ENCODE data around the gene NSUN4. TPM values are rescaled to one million over a fixed set of nuclear protein-coding genes. Genes with fewer than 3 reads are reported as not detected.
A peak's percentile ranks its signal among the peaks of the same experiment; 100 is the strongest.

NSUN4 gene
- total and polyA plus RNA-seq, 2 of the 13 experiments (the other 11 are each of a cell fraction or from before 2014, with no cell fraction given): 21.5 to 23.5 TPM

DNA sequence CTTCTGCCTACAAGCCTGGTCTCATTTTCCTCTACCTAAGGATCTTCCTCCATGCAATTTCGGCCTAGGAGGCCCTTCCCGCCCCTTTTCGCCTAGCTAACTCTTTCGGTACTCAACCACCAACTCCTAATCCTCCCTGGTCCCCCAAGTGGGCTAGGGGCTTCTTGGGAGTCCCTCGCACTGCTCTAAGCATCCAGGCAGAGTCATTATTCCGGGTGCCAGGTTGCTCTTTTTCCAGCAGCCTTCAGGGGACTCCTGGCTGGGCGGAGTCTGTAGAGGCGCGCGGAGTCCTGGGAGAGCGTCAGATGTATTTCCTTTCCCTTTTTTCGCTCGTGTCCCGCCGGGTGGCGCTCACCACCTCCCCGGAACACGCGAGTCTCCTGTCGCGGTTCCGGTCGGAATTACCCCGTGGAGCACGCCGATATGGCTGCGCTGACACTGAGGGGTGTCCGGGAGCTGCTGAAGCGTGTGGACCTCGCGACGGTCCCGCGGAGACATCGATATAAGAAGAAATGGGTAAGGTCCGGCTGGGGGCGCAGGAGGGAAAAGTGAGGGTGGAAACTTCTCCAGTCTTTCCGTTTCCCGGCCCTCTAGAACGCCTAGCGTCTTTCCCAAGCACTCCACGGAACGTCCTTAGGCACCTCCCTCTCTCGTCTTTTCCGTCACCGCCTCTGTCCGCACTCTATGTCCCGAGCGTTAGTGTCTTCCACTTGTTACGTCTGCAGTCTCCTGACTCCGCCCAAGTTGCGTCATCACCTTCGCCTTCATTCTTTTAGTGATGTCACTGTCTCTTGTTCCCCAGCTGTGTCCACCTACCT is at the start of gene NSUN4 (continued):
- TF ChIP-seq, protein P1, sequence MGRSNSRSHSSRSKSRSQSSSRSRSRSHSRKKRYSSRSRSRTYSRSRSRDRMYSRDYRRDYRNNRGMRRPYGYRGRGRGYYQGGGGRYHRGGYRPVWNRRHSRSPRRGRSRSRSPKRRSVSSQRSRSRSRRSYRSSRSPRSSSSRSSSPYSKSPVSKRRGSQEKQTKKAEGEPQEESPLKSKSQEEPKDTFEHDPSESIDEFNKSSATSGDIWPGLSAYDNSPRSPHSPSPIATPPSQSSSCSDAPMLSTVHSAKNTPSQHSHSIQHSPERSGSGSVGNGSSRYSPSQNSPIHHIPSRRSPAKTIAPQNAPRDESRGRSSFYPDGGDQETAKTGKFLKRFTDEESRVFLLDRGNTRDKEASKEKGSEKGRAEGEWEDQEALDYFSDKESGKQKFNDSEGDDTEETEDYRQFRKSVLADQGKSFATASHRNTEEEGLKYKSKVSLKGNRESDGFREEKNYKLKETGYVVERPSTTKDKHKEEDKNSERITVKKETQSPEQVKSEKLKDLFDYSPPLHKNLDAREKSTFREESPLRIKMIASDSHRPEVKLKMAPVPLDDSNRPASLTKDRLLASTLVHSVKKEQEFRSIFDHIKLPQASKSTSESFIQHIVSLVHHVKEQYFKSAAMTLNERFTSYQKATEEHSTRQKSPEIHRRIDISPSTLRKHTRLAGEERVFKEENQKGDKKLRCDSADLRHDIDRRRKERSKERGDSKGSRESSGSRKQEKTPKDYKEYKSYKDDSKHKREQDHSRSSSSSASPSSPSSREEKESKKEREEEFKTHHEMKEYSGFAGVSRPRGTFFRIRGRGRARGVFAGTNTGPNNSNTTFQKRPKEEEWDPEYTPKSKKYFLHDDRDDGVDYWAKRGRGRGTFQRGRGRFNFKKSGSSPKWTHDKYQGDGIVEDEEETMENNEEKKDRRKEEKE (IDR thresholded peaks at IDR 0.05): no peak
- TF ChIP-seq NBN (conservative IDR thresholded peaks at IDR 0.05) (no peak), ZNF792 (CRISPR knock-in tag; IDR thresholded peaks at IDR 0.05) (peak; percentile 67; the same call in 1 of the 2 replicates), ZIK1 (CRISPR knock-in tag; IDR thresholded peaks at IDR 0.05; ENCODE audit: borderline replicate concordance, low read depth) (peak; percentile 70; the same call in 1 of the 2 replicates), EHMT2 (IDR thresholded peaks at IDR 0.05; ENCODE audit: borderline replicate concordance, low read depth, low read length) (no peak), GATA4 (IDR thresholded peaks at IDR 0.05; ENCODE audit: borderline replicate concordance, low read depth) (peak; percentile 46; the same call in 1 of the 2 replicates), BORCS8-MEF2B (CRISPR knock-in tag; IDR thresholded peaks at IDR 0.05) (no peak; the same call in 1 of the 2 replicates), MEIS2 (CRISPR knock-in tag; IDR thresholded peaks at IDR 0.05) (peak; percentile 83), PCBP1 (IDR thresholded peaks at IDR 0.05; ENCODE audit: borderline replicate concordance, low read depth, low read length) (0 out of 2 replicates have a peak, but pooled peaks have one; percentile 50), FOXO1 (CRISPR knock-in tag; IDR thresholded peaks at IDR 0.05) (peak; percentile 74), ZNF326 (CRISPR knock-in tag; IDR thresholded peaks at IDR 0.05; ENCODE audit: borderline replicate concordance) (no peak), FOXK2 (IDR thresholded peaks at IDR 0.05) (no peak), ETV5 (CRISPR knock-in tag; IDR thresholded peaks at IDR 0.05; ENCODE audit: borderline replicate concordance) (peak; percentile 92)
- TF ChIP-seq, protein P2, sequence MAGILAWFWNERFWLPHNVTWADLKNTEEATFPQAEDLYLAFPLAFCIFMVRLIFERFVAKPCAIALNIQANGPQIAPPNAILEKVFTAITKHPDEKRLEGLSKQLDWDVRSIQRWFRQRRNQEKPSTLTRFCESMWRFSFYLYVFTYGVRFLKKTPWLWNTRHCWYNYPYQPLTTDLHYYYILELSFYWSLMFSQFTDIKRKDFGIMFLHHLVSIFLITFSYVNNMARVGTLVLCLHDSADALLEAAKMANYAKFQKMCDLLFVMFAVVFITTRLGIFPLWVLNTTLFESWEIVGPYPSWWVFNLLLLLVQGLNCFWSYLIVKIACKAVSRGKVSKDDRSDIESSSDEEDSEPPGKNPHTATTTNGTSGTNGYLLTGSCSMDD (CRISPR knock-in tag; IDR thresholded peaks at IDR 0.05): no peak
- TF ChIP-seq, protein P3, sequence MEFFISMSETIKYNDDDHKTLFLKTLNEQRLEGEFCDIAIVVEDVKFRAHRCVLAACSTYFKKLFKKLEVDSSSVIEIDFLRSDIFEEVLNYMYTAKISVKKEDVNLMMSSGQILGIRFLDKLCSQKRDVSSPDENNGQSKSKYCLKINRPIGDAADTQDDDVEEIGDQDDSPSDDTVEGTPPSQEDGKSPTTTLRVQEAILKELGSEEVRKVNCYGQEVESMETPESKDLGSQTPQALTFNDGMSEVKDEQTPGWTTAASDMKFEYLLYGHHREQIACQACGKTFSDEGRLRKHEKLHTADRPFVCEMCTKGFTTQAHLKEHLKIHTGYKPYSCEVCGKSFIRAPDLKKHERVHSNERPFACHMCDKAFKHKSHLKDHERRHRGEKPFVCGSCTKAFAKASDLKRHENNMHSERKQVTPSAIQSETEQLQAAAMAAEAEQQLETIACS (CRISPR knock-in tag; IDR thresholded peaks at IDR 0.05): peak; percentile 28; the same call in 1 of the 2 replicates
- TF ChIP-seq, protein P4, sequence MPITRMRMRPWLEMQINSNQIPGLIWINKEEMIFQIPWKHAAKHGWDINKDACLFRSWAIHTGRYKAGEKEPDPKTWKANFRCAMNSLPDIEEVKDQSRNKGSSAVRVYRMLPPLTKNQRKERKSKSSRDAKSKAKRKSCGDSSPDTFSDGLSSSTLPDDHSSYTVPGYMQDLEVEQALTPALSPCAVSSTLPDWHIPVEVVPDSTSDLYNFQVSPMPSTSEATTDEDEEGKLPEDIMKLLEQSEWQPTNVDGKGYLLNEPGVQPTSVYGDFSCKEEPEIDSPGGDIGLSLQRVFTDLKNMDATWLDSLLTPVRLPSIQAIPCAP (CRISPR knock-in tag; IDR thresholded peaks at IDR 0.05; ENCODE audit: low read depth): no peak
- TF ChIP-seq, protein P5, sequence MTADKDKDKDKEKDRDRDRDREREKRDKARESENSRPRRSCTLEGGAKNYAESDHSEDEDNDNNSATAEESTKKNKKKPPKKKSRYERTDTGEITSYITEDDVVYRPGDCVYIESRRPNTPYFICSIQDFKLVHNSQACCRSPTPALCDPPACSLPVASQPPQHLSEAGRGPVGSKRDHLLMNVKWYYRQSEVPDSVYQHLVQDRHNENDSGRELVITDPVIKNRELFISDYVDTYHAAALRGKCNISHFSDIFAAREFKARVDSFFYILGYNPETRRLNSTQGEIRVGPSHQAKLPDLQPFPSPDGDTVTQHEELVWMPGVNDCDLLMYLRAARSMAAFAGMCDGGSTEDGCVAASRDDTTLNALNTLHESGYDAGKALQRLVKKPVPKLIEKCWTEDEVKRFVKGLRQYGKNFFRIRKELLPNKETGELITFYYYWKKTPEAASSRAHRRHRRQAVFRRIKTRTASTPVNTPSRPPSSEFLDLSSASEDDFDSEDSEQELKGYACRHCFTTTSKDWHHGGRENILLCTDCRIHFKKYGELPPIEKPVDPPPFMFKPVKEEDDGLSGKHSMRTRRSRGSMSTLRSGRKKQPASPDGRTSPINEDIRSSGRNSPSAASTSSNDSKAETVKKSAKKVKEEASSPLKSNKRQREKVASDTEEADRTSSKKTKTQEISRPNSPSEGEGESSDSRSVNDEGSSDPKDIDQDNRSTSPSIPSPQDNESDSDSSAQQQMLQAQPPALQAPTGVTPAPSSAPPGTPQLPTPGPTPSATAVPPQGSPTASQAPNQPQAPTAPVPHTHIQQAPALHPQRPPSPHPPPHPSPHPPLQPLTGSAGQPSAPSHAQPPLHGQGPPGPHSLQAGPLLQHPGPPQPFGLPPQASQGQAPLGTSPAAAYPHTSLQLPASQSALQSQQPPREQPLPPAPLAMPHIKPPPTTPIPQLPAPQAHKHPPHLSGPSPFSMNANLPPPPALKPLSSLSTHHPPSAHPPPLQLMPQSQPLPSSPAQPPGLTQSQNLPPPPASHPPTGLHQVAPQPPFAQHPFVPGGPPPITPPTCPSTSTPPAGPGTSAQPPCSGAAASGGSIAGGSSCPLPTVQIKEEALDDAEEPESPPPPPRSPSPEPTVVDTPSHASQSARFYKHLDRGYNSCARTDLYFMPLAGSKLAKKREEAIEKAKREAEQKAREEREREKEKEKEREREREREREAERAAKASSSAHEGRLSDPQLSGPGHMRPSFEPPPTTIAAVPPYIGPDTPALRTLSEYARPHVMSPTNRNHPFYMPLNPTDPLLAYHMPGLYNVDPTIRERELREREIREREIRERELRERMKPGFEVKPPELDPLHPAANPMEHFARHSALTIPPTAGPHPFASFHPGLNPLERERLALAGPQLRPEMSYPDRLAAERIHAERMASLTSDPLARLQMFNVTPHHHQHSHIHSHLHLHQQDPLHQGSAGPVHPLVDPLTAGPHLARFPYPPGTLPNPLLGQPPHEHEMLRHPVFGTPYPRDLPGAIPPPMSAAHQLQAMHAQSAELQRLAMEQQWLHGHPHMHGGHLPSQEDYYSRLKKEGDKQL (CRISPR knock-in tag; IDR thresholded peaks at IDR 0.05; ENCODE audit: low read depth): peak; percentile 23; the same call in 1 of the 2 replicates

Measured in HepG2 (cell line).